ENCODE results near the gene KCNQ1.

- no peak for TF ChIP-seq CTCF (conservative IDR thresholded peaks at IDR 0.05; ENCODE audit: low read depth in 2 of 2)
- no peak for TF ChIP-seq EZH2 (IDR thresholded peaks at IDR 0.05; ENCODE audit: low read depth, unreplicated experiment)
- TF ChIP-seq JUNB (IDR thresholded peaks at IDR 0.05; ENCODE audit: unreplicated experiment): no peak
- no peak for TF ChIP-seq POLR2AphosphoS5 (IDR thresholded peaks at IDR 0.05; ENCODE audit: low read depth)
- TF ChIP-seq REST (IDR thresholded peaks at IDR 0.05; ENCODE audit: unreplicated experiment): no peak
- no peak for TF ChIP-seq CREB1 (CRISPR knock-in tag; IDR thresholded peaks at IDR 0.05; ENCODE audit: low read depth)
Observed at GRCh38 chr11:2511421-2512369, 66.9 kb downstream of the KCNQ1 start.

Data from GM23338 (cell line).